SU-DHL-6 (cell line): ENCODE measurements around the gene C18orf32.

ENCODE experiments used
- H2AFZ ChIP-seq: fragments of 200-600 bp; sonication (generic); 2 replicates; pipeline ENCODE4 v1.6.1; 2014; ENCODE audit warnings: low read depth, mild to moderate bottlenecking, moderate library complexity, mixed read lengths, antibody characterized with exemption, low read length; ENCODE audit not compliant: severe bottlenecking
- H3F3A ChIP-seq: fragments of 200-600 bp; shearing (Covaris generic); 2 replicates; pipeline ENCODE4 v1.6.0; 2016; ENCODE audit warnings: antibody characterized with exemption, mild to moderate bottlenecking; ENCODE audit not compliant: insufficient read depth
- H3K27ac ChIP-seq: fragments of 200-600 bp; sonication (generic); 2 replicates; pipeline ENCODE4 v1.5.1; 2016; ENCODE audit warnings: low read depth, mild to moderate bottlenecking, low read length, moderate library complexity, mixed read lengths
- H3K27me3 ChIP-seq: fragments of 200-600 bp; sonication (generic), shearing (Covaris generic); 2 replicates; pipeline ENCODE4 v1.6.0; 2014; ENCODE audit warnings: mild to moderate bottlenecking, low read length
- H3K36me3 ChIP-seq: fragments of 200-600 bp; sonication (generic); 2 replicates; pipeline ENCODE4 v1.6.1; 2014; ENCODE audit warnings: mild to moderate bottlenecking, low read length, mixed read lengths
- H3K4me2 ChIP-seq: fragments of 300-600, 200-600 bp; shearing (Covaris generic), sonication (generic); 2 replicates; pipeline ENCODE4 v1.6.0; 2014; ENCODE audit warnings: low read length, low read depth, mild to moderate bottlenecking; ENCODE audit not compliant: poor library complexity, severe bottlenecking
- H3K4me3 ChIP-seq: fragments of 200-600 bp; sonication (generic); 2 replicates; pipeline ENCODE4 v1.5.1; 2014; ENCODE audit warnings: antibody characterized with exemption, low read length, mild to moderate bottlenecking, mixed read lengths; ENCODE audit not compliant: insufficient read depth, poor library complexity, severe bottlenecking
- H3K79me2 ChIP-seq: fragments of 200-600 bp; sonication (generic); 2 replicates; pipeline ENCODE4 v1.6.1; 2014; ENCODE audit warnings: mild to moderate bottlenecking, low read length, moderate library complexity; ENCODE audit not compliant: insufficient read depth
- H3K9ac ChIP-seq: fragments of 200-600 bp; sonication (generic); 2 replicates; pipeline ENCODE4 v1.7.0; 2014; ENCODE audit warnings: mild to moderate bottlenecking, low read length
- H3K9me2 ChIP-seq: fragments of 200-600 bp; sonication (generic); replicated peaks from 2 replicates; pipeline ENCODE4 v1.6.1; 2014; ENCODE audit warnings: low read length; ENCODE audit not compliant: insufficient read depth
- H3K9me3 ChIP-seq: fragments of 200-600 bp; sonication (generic); 2 replicates; pipeline ENCODE4 v1.6.1; 2014; ENCODE audit warnings: low read length, mixed read lengths; ENCODE audit not compliant: insufficient read depth
- H4K20me1 ChIP-seq: fragments of 200-600 bp; sonication (generic); 2 replicates; pipeline ENCODE4 v1.6.1; 2014; ENCODE audit warnings: low read depth, mild to moderate bottlenecking, antibody characterized with exemption, low read length, moderate library complexity, mixed read lengths
- CTCF ChIP-seq: fragments of 200-600 bp; sonication (generic); IDR thresholded peaks from one replicate; pipeline ENCODE4 v1.5.1; 2017; ENCODE audit warnings: antibody characterized with exemption, mild to moderate bottlenecking, low read length, moderate library complexity; ENCODE audit not compliant: insufficient read depth, poor library complexity, severe bottlenecking
- EZH2phosphoT487 ChIP-seq: fragments of 200-600 bp; sonication (generic), shearing (Covaris generic); conservative IDR thresholded peaks from 2 replicates; pipeline ENCODE4 v1.6.1; 2018; ENCODE audit warnings: mild to moderate bottlenecking, antibody characterized with exemption, low read length, moderate library complexity, mixed read lengths

Gene C18orf32

GRCh38 chr18:49432602-49433001 lies 54.4 kb downstream of the C18orf32 start:
- no peak overlapping the region for H3K4me2 ChIP-seq
- H3K27ac ChIP-seq, result no peak overlapping the region
- no peak overlapping the region for H3K9ac ChIP-seq
- H3K4me3 ChIP-seq, result no peak overlapping the region
- peaks cover 6% of the 10 kb centered on the region; the same call in 1 of the 2 replicates for H4K20me1 ChIP-seq
- no peaks in the 10 kb centered on the region; the same call in 1 of the 2 replicates for H3F3A ChIP-seq
- H3K79me2 ChIP-seq, result peaks cover 74% of the 10 kb centered on the region
- no peaks in the 10 kb centered on the region for H3K27me3 ChIP-seq
- peaks cover 12% of the 10 kb centered on the region; the same call in 1 of the 2 replicates for H3K36me3 ChIP-seq
- TF ChIP-seq CTCF (no peak), EZH2phosphoT487 (no peak)
- H3K9me3 ChIP-seq, result no peaks in the 10 kb centered on the region
- no peaks in the 10 kb centered on the region for H3K9me2 ChIP-seq
- no peak overlapping the region for H2AFZ ChIP-seq

- peaks cover 70% of the 10 kb centered on the region for H3K79me2 ChIP-seq
Observed at GRCh38 chr18:49431165-49431962, 55.7 kb downstream of the C18orf32 start.

More at GRCh38 chr18:49431165-49431962, 55.7 kb downstream of the C18orf32 start:
- Histone ChIP-seq H3K9ac (no peak overlapping the region), H3K27ac (no peak overlapping the region), H3K4me2 (no peak overlapping the region), H3K9me3 (no peaks in the 10 kb centered on the region), H3K36me3 (peaks cover 22% of the 10 kb centered on the region), H3K4me3 (no peak overlapping the region), H3K9me2 (no peaks in the 10 kb centered on the region), H4K20me1 (no peaks in the 10 kb centered on the region), H2AFZ (no peak overlapping the region), H3F3A (no peaks in the 10 kb centered on the region; the same call in 1 of the 2 replicates), H3K27me3 (no peaks in the 10 kb centered on the region)
- TF ChIP-seq EZH2phosphoT487 (no peak), CTCF (no peak)
